ENCODE results near the gene PMAIP1.

Gene PMAIP1

DNA sequence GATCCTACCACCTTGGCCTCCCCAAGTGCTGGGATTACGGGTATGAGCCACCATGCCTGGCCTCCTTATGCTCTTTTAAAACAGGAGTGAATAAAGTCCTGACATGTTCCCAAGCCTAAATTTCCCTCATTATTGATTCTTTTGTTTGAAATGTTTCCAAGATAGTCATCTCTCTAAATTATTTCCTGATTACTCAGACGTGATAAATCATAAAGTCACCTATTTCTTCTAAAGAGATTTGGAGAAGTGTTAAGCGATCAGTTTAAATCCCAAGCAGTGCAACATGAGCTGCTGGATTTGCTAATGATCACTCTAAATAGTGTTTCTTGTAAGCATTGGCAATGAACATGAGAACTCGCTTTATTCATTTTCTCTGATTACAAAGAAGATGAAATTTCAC, 51.8 kb downstream of the PMAIP1 start:
- in situ Hi-C loops (cut with MboI; ENCODE audit: low sequenced_read_pairs, unreplicated experiment), result no loop called here
- TF ChIP-seq, protein P1, sequence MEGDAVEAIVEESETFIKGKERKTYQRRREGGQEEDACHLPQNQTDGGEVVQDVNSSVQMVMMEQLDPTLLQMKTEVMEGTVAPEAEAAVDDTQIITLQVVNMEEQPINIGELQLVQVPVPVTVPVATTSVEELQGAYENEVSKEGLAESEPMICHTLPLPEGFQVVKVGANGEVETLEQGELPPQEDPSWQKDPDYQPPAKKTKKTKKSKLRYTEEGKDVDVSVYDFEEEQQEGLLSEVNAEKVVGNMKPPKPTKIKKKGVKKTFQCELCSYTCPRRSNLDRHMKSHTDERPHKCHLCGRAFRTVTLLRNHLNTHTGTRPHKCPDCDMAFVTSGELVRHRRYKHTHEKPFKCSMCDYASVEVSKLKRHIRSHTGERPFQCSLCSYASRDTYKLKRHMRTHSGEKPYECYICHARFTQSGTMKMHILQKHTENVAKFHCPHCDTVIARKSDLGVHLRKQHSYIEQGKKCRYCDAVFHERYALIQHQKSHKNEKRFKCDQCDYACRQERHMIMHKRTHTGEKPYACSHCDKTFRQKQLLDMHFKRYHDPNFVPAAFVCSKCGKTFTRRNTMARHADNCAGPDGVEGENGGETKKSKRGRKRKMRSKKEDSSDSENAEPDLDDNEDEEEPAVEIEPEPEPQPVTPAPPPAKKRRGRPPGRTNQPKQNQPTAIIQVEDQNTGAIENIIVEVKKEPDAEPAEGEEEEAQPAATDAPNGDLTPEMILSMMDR (IDR thresholded peaks at IDR 0.05; ENCODE audit: borderline replicate concordance, control extremely low read depth, extremely low read depth, insufficient read depth, missing control alignments), result no peak
- DNase-seq (ENCODE audit: low spot score), result no peak

DNA sequence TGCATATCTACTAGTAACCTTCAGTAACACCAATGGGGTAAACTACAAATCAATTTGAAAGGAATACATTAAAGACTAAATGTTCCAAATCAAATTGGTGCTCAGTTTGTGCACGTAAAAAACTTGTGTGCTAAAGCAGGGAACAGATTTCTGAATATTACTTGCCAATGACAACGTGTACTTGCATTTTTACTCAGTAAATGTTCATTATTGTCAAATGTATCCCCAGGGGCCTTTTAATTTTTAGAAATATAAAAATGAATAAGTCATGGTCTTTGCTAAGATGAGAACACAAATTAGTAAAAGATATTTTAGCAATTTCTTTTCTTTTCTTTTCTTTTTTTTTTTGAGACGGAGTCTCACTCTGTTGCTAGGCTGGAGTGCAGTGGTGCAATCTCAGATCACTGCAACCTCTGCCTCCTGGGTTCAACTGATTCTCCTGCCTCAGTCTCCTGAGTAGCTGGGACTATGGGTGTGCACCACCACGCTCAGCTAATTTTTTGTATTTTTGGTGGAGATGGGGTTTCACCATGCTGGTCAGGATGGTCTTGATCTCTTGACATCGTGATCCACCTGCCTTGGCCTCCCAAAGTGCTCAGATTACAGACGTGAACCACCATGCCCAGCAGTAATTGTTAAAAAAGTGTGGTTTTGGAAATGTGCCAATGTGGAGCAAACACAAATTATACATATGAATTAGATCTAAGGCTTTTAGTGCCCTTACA, 52.6 kb downstream of the PMAIP1 start:
- in situ Hi-C loops (cut with MboI; ENCODE audit: low sequenced_read_pairs, unreplicated experiment), result no loop called here
- DNase-seq (ENCODE audit: low spot score), result no peak
- TF ChIP-seq, protein P1 (IDR thresholded peaks at IDR 0.05; ENCODE audit: borderline replicate concordance, control extremely low read depth, extremely low read depth, insufficient read depth, missing control alignments), result no peak

All from GM13976 (cell line).